ENCODE data around the gene AMFR. TPM values are rescaled to one million over a fixed set of nuclear protein-coding genes. Genes with fewer than 3 reads are reported as not detected.

Gene AMFR
- total RNA-seq, 1 experiment from 2014 or later: 109 TPM

DNA sequence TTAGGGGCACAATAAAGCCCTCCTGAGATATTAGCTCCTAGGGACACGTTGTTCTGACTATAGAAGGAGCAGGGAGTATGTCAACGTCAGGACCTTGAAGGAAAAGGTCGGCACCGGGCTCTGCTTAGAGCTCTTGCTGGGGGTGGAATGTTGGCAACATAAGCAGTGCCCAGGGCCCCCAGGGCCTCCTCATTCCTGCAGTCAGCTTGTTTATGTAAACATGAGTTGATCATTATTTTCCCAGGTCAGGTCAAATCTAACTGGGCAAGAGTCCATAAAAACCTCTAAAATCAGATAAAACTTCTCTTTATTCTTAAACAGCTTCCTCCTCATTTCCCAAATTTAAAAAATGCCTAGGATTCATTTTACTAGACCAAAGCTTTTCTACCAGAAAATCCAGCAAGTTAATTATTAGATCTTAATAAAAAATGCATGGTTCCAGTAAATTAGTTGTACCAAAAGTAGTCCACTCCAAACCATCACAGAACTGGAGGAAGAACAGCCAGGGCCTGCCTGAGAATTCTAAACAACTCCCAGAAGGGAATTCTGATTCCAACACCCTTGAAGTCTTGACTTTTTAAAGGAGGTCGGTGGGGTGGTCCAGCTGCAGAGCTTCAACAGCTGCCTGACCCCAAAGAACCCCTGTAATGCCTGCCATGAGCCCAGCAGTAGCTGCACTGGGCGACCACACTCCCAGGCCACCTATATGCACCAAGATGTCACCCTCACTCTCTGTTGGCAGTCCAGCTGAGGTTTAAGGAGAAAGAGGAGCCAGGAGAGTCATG is 54.3 kb downstream of the AMFR start:
- DNase-seq (ENCODE audit: low read depth): peak; percentile 27

DNA sequence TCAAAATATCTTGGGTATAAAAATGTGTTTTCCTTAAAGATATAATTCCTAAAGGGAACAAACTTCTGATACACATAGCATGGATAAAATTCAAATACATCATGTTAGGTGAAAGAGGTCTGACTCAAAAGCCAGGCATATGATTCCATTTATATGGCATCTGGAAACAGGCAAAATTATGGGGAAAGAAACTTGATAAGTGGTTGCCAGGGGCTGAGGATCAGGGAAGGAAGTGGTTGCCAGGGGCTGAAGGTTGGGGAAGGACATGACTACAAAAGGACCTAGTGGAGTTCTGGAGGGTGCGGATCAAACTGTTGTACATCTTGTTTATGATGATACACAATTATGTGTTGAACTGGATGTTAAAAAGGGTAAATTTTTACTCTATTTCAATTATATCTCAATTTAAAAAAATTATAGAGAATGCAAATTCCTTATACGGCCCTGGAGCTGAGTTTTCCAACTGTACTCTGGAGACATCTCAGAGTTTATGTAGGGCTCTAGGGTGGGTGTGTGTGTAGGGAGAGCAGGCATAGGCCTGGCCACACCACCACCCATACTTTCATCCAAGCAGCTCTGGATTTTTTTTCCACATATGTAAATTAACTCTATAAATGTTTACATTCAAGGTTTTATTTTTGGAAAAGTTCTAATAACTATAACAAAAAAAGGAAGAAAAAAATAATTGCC is 55.0 kb downstream of the AMFR start:
- DNase-seq (ENCODE audit: low read depth): no peak

More for the DNA sequence above, 54.3 kb downstream of the AMFR start:
- in situ Hi-C loops (cut with HindIII; ENCODE audit: low pct_unique_long_range_greater_than_20kb, low sequenced_read_pairs): no loop called here

DNA sequence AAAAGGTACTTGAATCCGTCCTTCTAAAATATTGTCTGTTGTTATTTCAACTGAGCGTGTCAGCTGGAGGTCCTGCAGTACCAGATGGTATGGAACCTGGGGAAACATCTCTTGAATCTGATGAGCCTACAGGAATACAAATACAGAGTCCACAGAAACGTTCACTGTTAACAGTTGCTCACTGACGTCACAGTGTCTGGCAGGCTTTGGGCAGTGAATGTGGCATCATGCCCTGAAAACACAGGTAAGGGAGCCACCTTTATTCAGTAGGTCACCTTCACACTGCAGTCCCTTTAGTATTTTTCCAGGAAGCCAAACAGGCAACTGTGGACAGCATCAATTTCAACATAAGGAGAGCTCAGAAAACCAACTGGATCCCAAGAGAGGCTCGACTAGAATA is 56.1 kb downstream of the AMFR start:
- in situ Hi-C loops (cut with HindIII; ENCODE audit: low pct_unique_long_range_greater_than_20kb, low sequenced_read_pairs): no loop called here
- DNase-seq (ENCODE audit: low read depth): no peak

More for the DNA sequence above, 55.0 kb downstream of the AMFR start:
- in situ Hi-C loops (cut with HindIII; ENCODE audit: low pct_unique_long_range_greater_than_20kb, low sequenced_read_pairs): no loop called here

DNA sequence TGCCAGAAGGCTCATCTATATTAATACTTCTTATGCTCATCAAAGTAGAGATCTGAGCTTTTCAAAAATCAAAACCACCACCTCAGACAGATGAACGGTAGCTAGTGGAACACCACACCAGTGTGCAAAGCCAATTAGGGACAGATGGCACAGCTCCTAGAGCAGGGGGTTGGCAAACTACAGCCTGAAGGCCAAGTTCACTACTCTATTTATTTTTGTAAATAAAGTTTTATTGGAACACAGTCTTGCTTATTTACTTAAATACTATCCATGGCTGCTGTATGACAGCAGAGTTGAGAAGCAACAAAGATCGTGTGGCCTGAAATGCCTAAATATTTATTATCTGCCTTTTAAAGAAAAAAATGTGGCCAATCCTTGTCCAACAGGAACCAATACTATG is 56.8 kb downstream of the AMFR start:
- in situ Hi-C loops (cut with HindIII; ENCODE audit: low pct_unique_long_range_greater_than_20kb, low sequenced_read_pairs): no loop called here

GRCh38 chr16:56367764-56368163 is 57.6 kb downstream of the AMFR start:
- in situ Hi-C loops (cut with HindIII; ENCODE audit: low pct_unique_long_range_greater_than_20kb, low sequenced_read_pairs): no loop called here

More for the DNA sequence above, 56.8 kb downstream of the AMFR start:
- DNase-seq (ENCODE audit: low read depth): no peak

DNA sequence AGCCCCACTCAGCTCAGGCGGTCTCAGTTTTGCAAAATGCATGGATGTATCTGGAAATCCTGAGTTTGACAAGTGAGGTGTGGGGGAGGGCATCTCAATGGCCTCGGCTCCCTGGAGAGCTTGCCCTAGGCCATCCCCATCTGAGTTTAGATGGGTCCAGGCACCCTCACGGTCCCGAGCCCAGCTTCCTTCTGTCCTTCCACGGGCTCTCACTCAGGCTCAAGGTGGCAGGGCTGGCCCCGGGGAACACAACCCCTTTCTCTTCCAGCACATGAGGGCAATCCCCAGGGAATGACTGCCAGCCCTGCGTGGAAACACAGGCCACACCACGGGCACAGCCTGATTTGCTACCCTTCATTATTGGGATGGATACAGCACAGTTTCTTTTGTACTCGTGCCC is 58.4 kb downstream of the AMFR start:
- in situ Hi-C loops (cut with HindIII; ENCODE audit: low pct_unique_long_range_greater_than_20kb, low sequenced_read_pairs): no loop called here
- DNase-seq (ENCODE audit: low read depth): no peak

More at GRCh38 chr16:56367764-56368163, 57.6 kb downstream of the AMFR start:
- DNase-seq (ENCODE audit: low read depth): no peak

GRCh38 chr16:56365552-56365951 is 59.8 kb downstream of the AMFR start:
- in situ Hi-C loops (cut with HindIII; ENCODE audit: low pct_unique_long_range_greater_than_20kb, low sequenced_read_pairs): no loop called here

DNA sequence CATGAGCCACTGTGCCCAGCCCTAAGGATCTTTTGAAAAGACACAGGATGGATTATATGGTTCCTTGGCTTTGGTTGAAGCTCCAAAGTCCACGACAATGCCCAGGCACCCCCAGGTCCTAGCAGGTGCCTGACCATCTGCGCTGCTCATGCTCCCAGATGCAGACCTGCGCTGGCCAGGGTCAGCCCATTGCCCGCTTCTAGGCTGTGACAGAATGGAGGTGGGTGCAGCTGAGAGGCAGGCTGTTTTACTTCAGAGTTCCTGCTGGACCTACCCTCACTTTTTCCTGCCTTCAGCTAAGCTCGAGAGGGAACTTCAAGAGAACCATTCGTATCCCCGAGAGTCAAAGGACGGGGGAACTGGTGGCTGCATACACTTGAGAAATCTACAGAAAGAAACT is 60.5 kb downstream of the AMFR start:
- no peak for DNase-seq (ENCODE audit: low read depth)
- in situ Hi-C loops (cut with HindIII; ENCODE audit: low pct_unique_long_range_greater_than_20kb, low sequenced_read_pairs): no loop called here

More at GRCh38 chr16:56365552-56365951, 59.8 kb downstream of the AMFR start:
- no peak for DNase-seq (ENCODE audit: low read depth)

- in situ Hi-C loops (cut with HindIII; ENCODE audit: low pct_unique_long_range_greater_than_20kb, low sequenced_read_pairs): no loop called here
- DNase-seq (ENCODE audit: low read depth): no peak
Measured at GRCh38 chr16:56363781-56364565, 61.4 kb downstream of the AMFR start.

DNA sequence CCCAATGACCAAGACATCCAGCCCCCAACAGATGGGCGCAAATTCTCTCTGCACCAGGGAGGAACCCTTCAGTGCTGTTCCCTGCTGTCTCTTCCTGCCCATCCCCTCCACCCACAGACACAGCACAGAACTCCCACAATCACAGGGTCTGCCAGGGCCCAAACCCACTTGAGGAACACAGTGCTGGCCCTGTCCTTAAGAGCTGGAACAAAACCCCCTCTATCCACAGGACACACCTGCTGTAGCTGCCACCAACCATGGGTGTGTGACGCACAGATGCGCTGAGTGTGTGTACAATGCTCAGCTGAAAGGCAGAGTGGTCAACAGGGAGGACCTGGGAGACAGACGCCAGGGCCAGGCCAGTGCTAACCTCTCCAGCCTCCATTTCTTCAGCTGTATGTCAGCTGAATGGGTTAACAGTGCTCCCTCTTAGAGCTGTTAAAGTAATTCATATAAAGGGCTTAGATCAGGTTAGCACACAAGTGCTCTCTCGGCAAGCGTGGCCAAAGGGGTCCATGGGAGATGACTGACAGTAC is 62.1 kb downstream of the AMFR start:
- in situ Hi-C loops (cut with HindIII; ENCODE audit: low pct_unique_long_range_greater_than_20kb, low sequenced_read_pairs): no loop called here
- DNase-seq (ENCODE audit: low read depth): no peak

DNA sequence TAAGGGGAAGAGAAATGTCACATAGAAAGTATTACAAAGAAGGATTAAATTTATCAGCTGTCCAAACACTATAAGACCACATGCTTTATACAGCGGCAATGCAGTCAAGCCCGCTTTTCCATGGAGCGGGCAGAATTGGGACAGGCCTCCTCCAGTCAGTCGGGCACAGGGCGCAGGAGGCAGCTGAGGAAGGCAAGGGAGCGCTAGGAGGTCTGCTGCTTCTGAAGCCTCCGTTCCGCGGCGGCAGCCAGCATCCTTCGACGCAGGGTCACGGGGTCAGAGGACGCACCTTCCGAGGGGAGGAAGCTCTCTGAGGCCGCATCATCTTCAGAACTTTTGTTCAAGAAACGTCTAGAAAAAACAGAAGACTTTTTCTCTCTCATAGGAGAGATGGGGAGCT is 62.6 kb downstream of the AMFR start:
- in situ Hi-C loops (cut with HindIII; ENCODE audit: low pct_unique_long_range_greater_than_20kb, low sequenced_read_pairs): no loop called here
- DNase-seq (ENCODE audit: low read depth): no peak

DNA sequence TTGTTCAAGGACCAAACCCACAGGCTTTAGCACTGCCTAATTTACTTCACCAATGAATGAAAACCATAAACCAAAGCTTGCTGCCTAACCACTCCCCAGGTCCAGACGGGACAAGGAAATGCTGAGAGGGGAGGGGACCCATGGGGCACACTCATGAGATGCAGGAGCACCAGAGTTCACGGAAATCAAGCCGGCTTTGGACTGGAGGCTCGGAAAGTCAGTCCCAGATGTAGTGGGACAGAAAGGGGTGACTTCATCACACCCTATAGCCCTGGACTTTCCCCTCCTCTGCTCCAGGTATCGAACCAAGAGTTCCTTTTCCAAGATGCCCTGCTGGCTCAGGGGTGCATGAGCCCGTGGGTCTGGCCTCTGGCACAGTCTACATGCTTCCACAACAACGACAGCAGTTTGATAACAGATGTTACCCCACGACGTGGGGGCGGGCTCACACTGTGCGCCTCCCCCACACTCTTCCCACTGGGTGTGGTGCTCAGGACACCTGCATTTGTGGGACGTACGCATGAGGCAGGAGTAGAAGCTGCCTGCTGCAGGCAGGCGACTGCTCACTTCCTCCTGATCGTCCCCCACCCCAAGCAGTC is 63.2 kb downstream of the AMFR start:
- DNase-seq (ENCODE audit: low read depth): no peak
- in situ Hi-C loops (cut with HindIII; ENCODE audit: low pct_unique_long_range_greater_than_20kb, low sequenced_read_pairs): no loop called here

- in situ Hi-C loops (cut with HindIII; ENCODE audit: low pct_unique_long_range_greater_than_20kb, low sequenced_read_pairs): no loop called here
- no peak for DNase-seq (ENCODE audit: low read depth)
Measured at GRCh38 chr16:56360117-56361008, 65.0 kb downstream of the AMFR start.

- in situ Hi-C loops (cut with HindIII; ENCODE audit: low pct_unique_long_range_greater_than_20kb, low sequenced_read_pairs): no loop called here
Measured at GRCh38 chr16:56357765-56358322, 67.5 kb downstream of the AMFR start.

DNA sequence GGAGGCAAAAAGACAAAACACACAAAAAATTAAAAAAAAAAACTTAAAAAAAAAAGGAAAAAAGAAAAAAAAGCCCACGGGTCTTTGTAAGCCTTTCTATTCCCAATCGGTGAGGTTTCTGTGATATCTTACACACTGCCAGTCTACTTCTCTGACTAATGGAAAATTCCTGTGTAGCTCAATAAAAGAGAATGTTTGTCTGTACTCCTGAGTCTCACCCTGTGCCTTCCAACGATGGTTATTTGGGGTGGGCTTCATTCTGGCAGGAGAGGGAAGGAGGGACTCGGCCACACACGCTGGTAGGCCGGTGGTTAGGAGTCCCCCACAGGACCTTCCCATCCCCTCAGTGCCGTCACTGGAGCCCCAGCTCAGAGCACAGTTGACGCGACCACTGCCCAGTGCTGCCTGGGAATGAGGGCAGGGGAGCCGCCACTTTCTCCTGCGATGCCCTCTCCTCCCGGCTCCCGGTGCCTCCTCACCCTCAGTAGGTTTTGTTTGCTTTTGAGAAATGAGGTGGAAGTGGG is 68.0 kb downstream of the AMFR start:
- in situ Hi-C loops (cut with HindIII; ENCODE audit: low pct_unique_long_range_greater_than_20kb, low sequenced_read_pairs): no loop called here

More at GRCh38 chr16:56357765-56358322, 67.5 kb downstream of the AMFR start:
- no peak for DNase-seq (ENCODE audit: low read depth)

GRCh38 chr16:56356276-56357240 is 68.8 kb downstream of the AMFR start:
- DNase-seq (ENCODE audit: low read depth): peak; percentile 59
- in situ Hi-C loops (cut with HindIII; ENCODE audit: low pct_unique_long_range_greater_than_20kb, low sequenced_read_pairs): no loop called here

More for the DNA sequence above, 68.0 kb downstream of the AMFR start:
- no peak for DNase-seq (ENCODE audit: low read depth)

Data from Caki2 (cell line).